ENCODE measurements around the gene SUV39H1.

The SUV39H1 gene

GRCh38 chrX:48715876-48716502 is 19.5 kb downstream of the SUV39H1 start:
- no peak for DNase-seq

DNA sequence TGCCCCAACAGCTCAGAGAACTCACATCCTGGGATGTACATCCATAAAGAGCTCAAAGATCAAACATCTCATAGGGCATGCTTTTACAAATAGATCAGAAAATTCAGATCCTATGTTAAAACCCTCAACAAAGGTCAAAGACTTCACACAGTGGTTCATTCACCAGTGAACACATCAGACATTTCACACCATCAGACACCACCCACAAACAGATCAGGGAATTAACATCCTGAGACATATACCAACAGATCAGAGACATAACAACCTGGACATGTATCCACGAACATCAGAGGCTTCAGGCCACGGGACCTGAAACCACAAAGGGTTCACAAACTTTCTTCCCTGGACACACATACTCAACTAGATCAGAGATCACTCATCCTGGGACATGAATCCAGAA is 23.4 kb downstream of the SUV39H1 start:
- DNase-seq: no peak

- no peak for DNase-seq
Measured at GRCh38 chrX:48720577-48721250, 24.2 kb downstream of the SUV39H1 start.

- no peak for DNase-seq
Measured at GRCh38 chrX:48721916-48722315, 25.4 kb downstream of the SUV39H1 start.

GRCh38 chrX:48726596-48726995 is 30.1 kb downstream of the SUV39H1 start:
- no peak for DNase-seq

- no peak for DNase-seq
Measured at GRCh38 chrX:48728653-48729052, 32.1 kb downstream of the SUV39H1 start.

DNA sequence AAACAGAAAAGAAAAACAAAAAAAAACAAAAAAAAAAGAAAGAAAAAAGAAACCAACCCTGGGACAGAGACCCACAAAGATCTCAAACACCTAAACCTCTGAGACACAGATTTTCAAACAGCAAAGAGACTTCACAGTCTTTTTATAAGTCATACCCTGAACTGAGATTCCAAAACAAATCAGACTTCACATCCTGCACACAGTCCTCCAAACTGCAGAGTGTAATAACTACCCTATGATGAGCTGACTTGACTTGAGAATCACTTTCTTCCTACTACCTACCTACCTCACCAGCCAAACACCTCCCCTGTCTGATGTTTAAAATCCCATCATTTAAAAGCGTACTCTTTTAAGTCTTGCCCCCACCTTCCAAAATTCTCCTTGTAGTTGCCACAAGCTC is 39.8 kb downstream of the SUV39H1 start:
- DNase-seq: no peak

DNA sequence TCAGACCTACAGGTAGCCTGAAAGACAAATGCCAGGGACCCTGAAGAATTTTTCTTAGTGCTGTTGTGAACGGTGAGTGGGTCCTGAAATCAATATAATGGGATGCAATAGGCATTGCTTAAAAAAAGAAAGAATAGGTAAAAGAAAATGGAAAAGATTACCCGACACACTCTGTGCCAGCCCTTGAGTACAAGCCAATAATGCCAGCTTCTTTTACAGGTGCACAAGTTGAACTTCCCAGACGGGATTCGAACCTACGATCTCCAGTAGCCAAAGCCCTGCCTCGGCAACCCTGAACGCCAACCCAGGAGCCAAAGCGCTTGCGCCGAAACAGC is 40.3 kb downstream of the SUV39H1 start:
- DNase-seq: no peak

DNA sequence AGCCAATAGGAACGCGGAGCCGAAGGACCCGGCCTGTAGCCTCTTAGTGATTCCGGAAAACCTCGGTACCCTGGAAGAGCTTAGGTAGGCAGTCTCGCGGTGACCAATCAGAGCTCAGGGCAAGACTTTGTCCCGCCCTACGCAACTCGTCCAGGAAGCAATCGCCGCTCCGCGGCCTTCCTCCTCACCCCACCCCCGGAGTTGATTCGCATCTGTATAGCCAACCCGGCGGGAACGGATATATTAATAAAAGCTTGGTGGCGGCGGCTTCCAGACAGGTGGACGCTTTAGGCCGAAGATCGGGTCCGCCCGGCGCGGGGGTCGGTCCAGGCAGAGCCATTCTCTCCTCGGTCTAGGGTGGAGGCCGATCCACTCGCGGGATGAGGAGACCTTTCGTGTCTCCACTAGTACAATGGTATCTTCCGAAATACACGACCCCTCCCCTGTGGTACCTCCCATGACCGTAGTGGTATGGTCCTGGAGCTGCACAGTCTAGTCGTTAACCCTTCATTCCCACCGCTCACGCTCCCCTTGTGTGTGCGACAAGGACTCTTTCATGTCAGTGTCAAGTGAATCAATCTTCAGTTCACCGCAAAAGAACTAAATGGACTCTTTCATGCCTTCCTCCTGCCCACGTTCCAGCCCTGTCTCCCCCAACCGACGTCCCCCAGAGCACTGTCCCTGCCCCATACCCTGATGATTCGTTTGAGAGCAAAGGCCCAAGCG is 40.8 kb downstream of the SUV39H1 start:
- peak; percentile 97 for DNase-seq

GRCh38 chrX:48737940-48738339 is 41.4 kb downstream of the SUV39H1 start:
- no peak for DNase-seq

- no peak for DNase-seq
Measured at GRCh38 chrX:48741834-48742233, 45.3 kb downstream of the SUV39H1 start.

GRCh38 chrX:48745222-48745621 is 48.7 kb downstream of the SUV39H1 start:
- DNase-seq: no peak

DNA sequence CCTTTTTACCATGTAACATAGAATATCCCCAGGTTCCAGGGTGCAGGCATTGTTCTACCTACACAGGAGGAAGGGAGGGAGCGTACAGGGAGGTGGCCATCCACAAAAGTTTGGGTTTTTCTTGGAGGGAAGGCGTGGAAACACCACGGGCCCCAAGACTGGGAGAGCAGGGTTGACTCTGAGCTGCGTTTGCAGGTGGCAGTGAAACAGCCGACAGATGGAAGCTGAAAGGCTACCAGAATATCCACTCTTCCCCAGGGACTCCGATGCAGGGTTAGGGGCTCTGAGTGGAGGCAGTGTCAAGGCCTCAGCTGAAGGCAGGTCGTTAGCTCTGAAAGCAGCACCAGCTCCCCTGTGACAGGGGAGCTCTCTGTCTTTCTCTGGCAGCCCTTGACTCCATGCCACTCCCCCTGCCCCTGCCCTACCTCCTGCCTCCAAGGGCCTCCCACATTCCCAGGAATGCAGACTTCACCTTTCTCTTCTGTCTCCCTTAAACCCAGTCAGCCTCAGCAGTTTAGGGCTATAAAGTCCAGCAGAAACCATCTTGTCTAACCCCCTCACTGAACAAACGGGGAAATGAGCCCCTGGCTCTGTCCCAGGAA is 51.0 kb downstream of the SUV39H1 start:
- no peak for DNase-seq

- DNase-seq: no peak
Measured at GRCh38 chrX:48749182-48749581, 52.6 kb downstream of the SUV39H1 start.

DNA sequence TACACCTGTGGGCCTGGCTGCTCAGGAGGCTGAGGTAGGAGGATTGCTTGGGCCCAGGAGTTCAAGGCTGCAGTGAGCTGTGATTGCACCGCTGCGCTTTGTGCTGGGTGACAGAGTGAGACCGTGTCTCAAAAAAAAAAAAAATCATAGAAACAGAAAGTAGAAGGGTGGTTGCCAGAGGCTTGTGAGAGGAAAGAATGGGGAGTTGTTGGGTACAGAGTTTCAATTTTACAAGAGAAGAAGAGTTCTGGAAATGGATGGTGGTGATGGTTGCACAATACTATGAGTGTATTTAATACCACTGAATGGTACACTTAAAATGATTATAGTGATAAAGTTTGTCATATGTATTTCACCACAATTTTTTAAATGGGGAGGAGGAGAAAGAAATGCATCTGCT is 54.8 kb downstream of the SUV39H1 start:
- no peak for DNase-seq

DNA sequence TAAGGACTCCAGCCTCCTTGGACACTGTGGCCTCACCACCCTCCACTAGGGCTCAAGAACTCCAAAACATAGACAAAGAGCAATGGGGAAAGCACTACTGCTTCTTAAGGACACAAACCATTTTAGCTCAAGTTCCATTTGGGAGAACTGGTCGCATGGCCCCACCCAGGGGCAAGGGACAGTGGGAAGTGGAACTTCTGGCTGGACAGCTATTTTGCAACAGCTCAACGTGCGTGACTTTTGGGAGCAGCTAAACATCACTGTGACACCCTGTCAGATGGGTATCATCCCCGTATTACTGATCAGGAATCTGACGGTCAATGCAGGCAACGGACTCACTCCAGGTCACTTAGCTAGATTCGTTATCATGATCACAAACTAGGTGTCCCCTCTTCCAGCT is 56.0 kb downstream of the SUV39H1 start:
- DNase-seq: no peak

GRCh38 chrX:48753708-48754228 is 57.2 kb downstream of the SUV39H1 start:
- no peak for DNase-seq

DNA sequence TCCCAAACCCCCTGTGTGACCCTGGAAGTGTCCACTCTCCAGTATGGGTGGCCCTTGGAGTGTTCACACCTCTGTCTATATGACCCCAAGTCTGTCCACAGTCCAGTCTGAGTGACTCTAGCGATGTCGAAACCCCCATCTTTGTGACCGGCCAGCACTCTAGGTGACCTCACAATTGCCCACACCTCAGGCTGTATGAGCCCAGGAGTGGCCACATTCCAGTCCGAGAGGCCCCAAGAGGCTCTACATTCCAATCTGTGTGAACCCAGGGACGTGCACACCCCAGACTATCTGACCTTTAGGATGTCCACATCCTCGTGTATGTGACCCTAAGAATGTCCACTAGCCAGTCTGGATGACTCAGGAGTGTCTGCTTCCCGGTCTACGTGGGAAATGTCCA is 57.7 kb downstream of the SUV39H1 start:
- no peak for DNase-seq
